Fibroblast of peridontal ligament (primary cell): ENCODE results near the gene CLDN19.

ENCODE experiments used
- DNase-seq: peaks from one replicate; pipeline ENCODE4 v3.0.0-alpha.2; 2010; ENCODE audit errors: extremely low read depth

CLDN19 gene

DNA sequence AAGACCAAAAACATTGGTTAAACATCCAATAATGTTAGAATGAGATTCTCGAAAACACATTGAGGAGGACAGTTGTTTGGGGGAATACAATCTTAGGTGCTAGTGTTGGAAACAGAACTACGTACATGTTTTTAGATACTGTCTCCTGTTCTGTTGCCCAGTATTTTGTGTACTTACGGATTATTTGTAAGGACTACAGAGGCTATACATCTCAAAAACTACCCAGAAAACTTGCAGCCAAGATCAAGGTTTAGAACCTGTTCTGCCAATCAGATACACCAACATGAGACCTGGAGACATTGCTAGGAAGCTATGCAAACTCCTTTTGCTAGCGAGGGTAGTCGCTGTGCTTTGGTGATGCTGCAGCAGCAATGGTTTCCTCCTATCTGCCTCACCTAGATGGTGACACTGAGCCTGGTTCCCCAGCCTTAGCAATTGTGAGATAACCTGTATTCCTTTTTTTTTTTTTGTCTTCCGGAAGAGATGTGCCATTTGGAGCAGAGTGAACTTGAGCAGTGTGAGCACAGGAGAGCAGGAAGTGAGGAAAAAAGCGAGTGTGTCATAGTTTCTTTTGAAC is 36.1 kb downstream of the CLDN19 start:
- no peak for DNase-seq

DNA sequence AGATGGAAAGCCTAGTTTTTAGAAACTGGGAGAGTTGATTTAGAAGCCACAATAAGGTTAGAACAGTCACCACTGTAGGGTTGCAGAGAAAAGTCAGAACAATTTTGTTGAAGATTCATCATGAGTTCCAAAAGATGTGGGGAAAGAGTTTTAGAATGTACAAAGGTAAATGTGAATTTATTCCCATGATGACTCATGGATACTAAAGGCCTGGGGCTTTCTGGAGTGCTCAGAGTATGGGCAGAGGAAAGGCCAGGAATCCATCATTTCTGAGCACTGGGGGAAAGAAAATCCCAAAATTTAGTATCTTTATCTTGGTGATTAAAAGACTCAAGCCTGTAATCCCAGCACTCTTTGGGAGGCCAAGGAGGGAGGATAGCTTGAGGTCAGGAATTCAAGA is 40.0 kb downstream of the CLDN19 start:
- no peak for DNase-seq

- DNase-seq: no peak
Measured at GRCh38 chr1:42698081-42698813, 41.8 kb downstream of the CLDN19 start.

GRCh38 chr1:42692911-42693310 is 47.1 kb downstream of the CLDN19 start:
- DNase-seq: no peak

- no peak for DNase-seq
Measured at GRCh38 chr1:42692461-42692860, 47.6 kb downstream of the CLDN19 start.

- no peak for DNase-seq
Measured at GRCh38 chr1:42691157-42691498, 48.9 kb downstream of the CLDN19 start.

- DNase-seq: no peak
Measured at GRCh38 chr1:42690477-42691156, 49.4 kb downstream of the CLDN19 start.

- DNase-seq: no peak
Measured at GRCh38 chr1:42689912-42690311, 50.1 kb downstream of the CLDN19 start.

- DNase-seq: no peak
Measured at GRCh38 chr1:42686418-42686817, 53.6 kb downstream of the CLDN19 start.

GRCh38 chr1:42684139-42684538 is 55.9 kb downstream of the CLDN19 start:
- peak; percentile 15 for DNase-seq
